GM18499 (cell line): ENCODE results near the gene ACKR1.

Source experiments
- ATAC-seq: cut with Tn5 transposase; IDR thresholded peaks from one replicate; pipeline ENCODE4 v1.9.1; 2021; ENCODE audit warnings: moderate number of reproducible peaks; ENCODE audit not compliant: insufficient read depth, unreplicated experiment

Gene ACKR1

DNA sequence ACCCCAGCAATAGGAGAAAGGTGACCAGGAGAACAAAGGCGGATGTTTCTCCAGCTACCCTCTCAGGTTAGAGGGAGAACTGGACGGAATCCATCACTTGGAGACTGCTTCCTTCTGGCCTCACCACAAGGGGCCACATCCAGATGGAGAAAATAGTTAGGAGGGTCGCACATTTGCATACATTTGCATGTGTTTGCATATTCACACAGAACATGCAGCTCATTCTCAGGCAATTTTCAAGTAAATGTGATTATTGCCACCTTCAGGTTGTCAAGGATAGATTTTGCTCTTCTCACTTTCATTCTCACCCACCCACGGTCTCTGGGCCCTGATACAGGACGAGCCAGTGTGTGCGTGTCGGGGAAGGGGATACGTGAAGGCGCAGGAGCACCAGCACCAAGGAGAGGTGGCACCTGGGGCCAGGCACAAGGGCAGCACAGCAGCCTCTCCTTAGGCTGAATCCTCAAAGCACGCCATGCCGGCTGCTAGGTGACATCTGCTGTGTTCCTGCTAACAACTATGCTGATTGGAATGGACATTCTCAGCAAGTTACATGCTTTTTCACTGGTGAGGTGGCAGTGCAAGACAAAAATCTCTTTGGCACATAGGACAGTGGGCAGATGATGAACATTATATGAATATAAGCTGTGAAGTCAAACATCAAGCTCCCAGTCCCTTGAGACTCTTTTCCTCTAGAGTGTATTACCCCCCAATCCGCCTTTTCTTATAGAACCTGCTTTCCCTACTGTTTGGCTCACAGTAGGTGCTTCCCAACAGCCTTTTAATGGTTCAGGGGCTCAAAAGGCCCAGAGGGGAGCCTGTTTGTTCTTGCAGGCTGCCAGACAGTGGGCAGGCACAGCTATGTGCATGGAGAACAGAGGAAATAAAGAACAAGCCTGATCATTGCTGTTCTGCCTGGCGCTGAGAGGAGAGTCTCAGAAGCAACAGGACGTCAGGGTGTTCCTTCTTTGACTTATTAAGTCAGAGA is 14.3 kb downstream of the ACKR1 start:
- ATAC-seq: no peak

DNA sequence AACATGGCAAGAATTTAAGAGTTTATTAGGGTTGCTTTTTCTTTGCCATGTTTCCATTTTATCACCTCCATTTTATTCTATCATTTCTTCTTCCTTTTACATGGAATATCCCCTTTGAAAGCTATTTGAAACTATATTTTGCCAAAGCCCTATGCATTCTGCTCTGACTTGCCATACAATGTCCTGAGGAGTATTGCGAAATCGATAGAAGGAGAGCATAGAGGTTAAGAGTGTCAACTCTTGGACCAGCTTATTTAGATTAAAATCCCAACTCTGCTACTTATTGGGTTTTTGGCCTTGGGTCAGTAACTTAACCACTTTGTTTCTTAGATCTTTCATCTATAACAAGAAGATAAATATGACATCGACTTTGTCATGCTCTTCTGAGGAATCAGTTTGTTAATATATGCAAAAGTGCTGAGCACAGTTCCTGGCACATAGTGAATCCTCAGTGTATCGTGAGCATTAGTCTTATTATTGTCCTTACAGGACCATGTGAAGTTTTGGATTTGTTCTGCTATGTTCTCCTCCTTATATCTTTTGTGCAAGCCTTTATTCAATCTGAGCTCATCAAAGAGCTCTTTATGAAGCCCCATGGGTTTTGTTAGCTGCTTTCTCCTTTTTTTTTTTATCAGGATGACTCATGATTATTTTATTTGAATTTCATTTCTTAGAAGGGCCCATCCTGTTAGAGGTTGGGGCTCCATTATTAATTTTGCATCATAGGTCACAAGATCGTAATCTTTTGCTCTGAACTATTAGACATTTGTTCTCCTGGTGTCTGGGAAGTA is 17.6 kb downstream of the ACKR1 start:
- no peak for ATAC-seq

DNA sequence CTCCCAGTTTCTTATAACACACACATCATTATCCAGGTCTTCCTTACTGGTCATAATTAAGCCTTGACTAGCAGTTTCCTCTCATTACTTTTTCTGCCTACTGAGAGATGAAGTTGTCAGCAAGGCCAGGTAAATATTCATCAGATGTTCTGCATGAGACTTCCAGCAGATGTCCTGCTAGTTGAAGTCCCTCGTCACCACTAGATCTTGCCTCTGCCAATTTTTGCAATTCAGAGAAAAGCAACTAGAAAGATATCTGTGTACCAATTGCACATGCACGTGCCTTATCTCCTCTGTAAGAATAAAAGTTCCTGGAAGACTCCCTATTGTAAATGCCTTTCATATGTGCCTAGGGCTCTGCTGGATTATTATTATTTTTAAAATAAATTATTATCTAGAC is 18.3 kb downstream of the ACKR1 start:
- no peak for ATAC-seq

- ATAC-seq: no peak
Measured at GRCh38 chr1:159228554-159228953, 23.9 kb downstream of the ACKR1 start.

GRCh38 chr1:159229260-159229885 is 24.7 kb downstream of the ACKR1 start:
- no peak for ATAC-seq

GRCh38 chr1:159229896-159230295 is 25.2 kb downstream of the ACKR1 start:
- ATAC-seq: no peak

DNA sequence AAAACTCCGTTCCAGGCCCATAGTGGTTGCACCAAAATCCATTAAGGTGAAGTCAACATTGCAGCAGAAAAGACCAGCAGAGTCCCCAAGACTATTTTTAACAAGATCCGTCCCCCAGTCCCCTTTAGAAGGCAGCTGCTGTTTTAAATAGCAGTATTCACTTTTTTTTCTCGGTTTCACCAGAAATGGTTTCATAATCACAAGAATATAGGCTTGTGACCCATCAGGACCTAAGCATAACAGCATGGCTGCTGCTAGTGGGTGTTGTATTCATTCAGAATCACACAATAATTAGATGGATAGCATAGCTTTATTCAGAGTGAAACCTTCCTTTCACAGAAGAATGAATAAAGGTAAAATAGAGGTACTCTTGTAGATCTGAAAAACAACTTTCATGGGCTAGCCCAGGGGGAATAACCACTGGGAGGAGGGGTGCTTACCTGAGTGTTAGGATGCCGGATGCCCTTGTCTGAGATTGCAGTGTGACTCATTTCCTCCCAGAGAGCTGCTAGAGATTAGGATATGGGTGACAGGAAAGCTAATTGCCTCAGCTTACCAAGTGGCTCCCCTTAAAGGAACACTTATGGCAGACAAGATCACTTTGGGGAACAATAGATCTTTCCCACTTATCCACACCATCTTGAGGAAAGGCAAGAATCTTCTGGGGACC is 35.0 kb downstream of the ACKR1 start:
- no peak for ATAC-seq

DNA sequence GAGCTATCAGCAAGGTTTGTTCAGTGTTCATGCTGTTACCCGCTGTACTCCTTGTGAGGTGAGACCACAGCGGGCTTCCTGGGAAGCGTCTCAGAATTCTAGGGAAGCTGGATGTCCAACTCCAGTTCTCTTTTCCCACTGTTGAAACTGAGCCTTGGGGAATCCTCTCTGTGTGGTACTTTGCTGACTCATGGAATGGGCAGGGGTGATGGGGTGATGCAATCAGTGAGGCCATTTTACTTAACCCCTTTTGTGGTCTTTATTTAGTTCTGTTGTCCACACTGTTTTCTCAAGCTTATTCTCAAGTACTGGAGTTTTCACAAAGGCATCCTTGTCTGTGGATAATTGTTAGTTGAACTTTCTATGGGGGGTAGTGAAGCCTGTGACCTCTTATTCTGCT is 42.6 kb downstream of the ACKR1 start:
- ATAC-seq: no peak

DNA sequence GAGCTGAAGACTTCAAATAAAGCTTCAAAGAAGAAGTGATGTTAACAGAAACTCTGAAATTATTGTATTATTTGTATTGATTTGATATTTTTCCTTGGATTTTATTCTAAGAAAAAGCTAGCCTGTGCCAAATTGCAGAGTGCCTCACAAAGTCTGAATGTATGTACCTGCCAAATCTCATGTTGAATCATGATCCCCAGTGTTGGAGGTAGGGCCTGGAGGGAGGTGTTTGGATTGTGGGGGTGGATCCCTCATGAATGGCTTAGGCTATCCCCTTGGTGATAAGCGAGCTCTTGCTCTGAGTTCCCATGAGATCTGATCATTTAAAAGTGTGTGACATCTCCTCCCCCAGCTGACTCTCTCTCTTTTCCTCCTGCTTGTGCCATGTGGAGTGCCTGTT is 43.6 kb downstream of the ACKR1 start:
- ATAC-seq: no peak

GRCh38 chr1:159250638-159251216 is 46.1 kb downstream of the ACKR1 start:
- ATAC-seq: no peak
